Activated CD8-positive, alpha-beta memory T cell treated with anti-CD3 and anti-CD28 coated beads for 48 hours (primary cell): ENCODE results near the gene ZNF423.

Experiments
- DNase-seq, 3 experiments: peaks; one replicate each; pipeline ENCODE4 v3.0.0-alpha.2; 2020; ENCODE audit warnings: low read depth in 2 of 3, low spot score in 2 of 3

Gene ZNF423

GRCh38 chr16:49649013-49649765 is 206.7 kb downstream of the ZNF423 start:
- DNase-seq, result no peak

- DNase-seq, result no peak
Measured at GRCh38 chr16:49647673-49648072, 208.2 kb downstream of the ZNF423 start.

- no peak for DNase-seq
Measured at GRCh38 chr16:49645263-49645662, 210.6 kb downstream of the ZNF423 start.

GRCh38 chr16:49644145-49644463 is 211.8 kb downstream of the ZNF423 start:
- no peak for DNase-seq

- no peak for DNase-seq
Measured at GRCh38 chr16:49643429-49644144, 212.3 kb downstream of the ZNF423 start.

GRCh38 chr16:49641250-49641649 is 214.7 kb downstream of the ZNF423 start:
- DNase-seq, result no peak

GRCh38 chr16:49640581-49640980 is 215.3 kb downstream of the ZNF423 start:
- DNase-seq, result no peak

GRCh38 chr16:49639739-49640431 is 216.0 kb downstream of the ZNF423 start:
- no peak for DNase-seq

- no peak for DNase-seq
Measured at GRCh38 chr16:49638673-49639610, 217.0 kb downstream of the ZNF423 start.

- no peak for DNase-seq
Measured at GRCh38 chr16:49637933-49638672, 217.8 kb downstream of the ZNF423 start.

- DNase-seq, result no peak
Measured at GRCh38 chr16:49637511-49637910, 218.4 kb downstream of the ZNF423 start.

- DNase-seq, result no peak
Measured at GRCh38 chr16:49636608-49637007, 219.3 kb downstream of the ZNF423 start.

GRCh38 chr16:49635591-49636581 is 220.0 kb downstream of the ZNF423 start:
- DNase-seq, result no peak

- no peak for DNase-seq
Measured at GRCh38 chr16:49635009-49635350, 220.9 kb downstream of the ZNF423 start.

GRCh38 chr16:49634235-49635008 is 221.5 kb downstream of the ZNF423 start:
- DNase-seq, result no peak

GRCh38 chr16:49632795-49633184 is 223.1 kb downstream of the ZNF423 start:
- no peak for DNase-seq

- DNase-seq, result no peak
Measured at GRCh38 chr16:49632086-49632794, 223.7 kb downstream of the ZNF423 start.
